CD4-positive, CD25-positive, alpha-beta regulatory T cell (primary cell): ENCODE data around the gene ULK4. TPM values are rescaled to one million over a fixed set of nuclear protein-coding genes. Genes with fewer than 3 reads are reported as not detected.
"Not testable (repeated sequence)": the region's sequence is repeated elsewhere in the genome, so short reads cannot be mapped to it uniquely, and the experiment has no call there.

Experiments used
- ATAC-seq, 2 donors: fragments of 150-1000 bp; cut with Tn5 transposase; one replicate each; pipeline ENCODE4 v1.10.0; 2021; ENCODE audit warnings: low read depth in 2 of 2, moderate number of reproducible peaks in 2 of 2, moderate library complexity in 1 of 2
- DNase-seq, 3 donors: peaks; one replicate each; pipeline versions ENCODE4 v3.0.0 to v3.0.0-alpha.2; 2012 to 2022; ENCODE audit warnings: mixed read lengths in 1 of 3
- H3K27ac ChIP-seq: one replicate; pipeline ENCODE4 v1.7.0; 2013; ENCODE audit warnings: mild to moderate bottlenecking, low read length; ENCODE audit not compliant: insufficient read depth, poor library complexity, severe bottlenecking
- H3K27me3 ChIP-seq: one replicate; pipeline ENCODE4 v1.7.0; 2013; ENCODE audit warnings: low read length; ENCODE audit not compliant: control insufficient read depth, insufficient read depth
- H3K36me3 ChIP-seq: one replicate; pipeline ENCODE4 v1.7.0; 2013; ENCODE audit warnings: mild to moderate bottlenecking, low read length, moderate library complexity; ENCODE audit not compliant: control insufficient read depth, insufficient read depth
- H3K4me1 ChIP-seq: 2 replicates; pipeline ENCODE4 v1.7.0; 2013; ENCODE audit warnings: mild to moderate bottlenecking, low read length; ENCODE audit not compliant: insufficient read depth, control insufficient read depth, poor library complexity, severe bottlenecking
- H3K4me3 ChIP-seq: one replicate; pipeline ENCODE4 v1.7.0; 2013; ENCODE audit warnings: low read depth, mild to moderate bottlenecking, low read length, moderate library complexity
- H3K9me3 ChIP-seq, 2 experiments: 1 replicate in 1 of 2; 2 replicates in 1 of 2; pipeline ENCODE4 v1.7.0; 2013; ENCODE audit warnings: low read length in 2 of 2, mild to moderate bottlenecking in 1 of 2, moderate library complexity in 1 of 2; ENCODE audit not compliant: control insufficient read depth in 2 of 2
- H3K27ac Mint-ChIP-seq, 3 donors: one replicate each; pipeline ENCODE4 v1.8.0; 2020 to 2022; ENCODE audit warnings: mild to moderate bottlenecking in 3 of 3, mixed read lengths in 3 of 3, moderate library complexity in 2 of 3
- H3K27me3 Mint-ChIP-seq: one replicate; pipeline ENCODE4 v1.8.0; 2022; ENCODE audit warnings: mild to moderate bottlenecking, mixed read lengths
- H3K36me3 Mint-ChIP-seq: one replicate; pipeline ENCODE4 v1.8.0; 2020; ENCODE audit warnings: mixed read lengths
- H3K4me1 Mint-ChIP-seq, 4 donors: one replicate each; pipeline ENCODE4 v1.8.0; 2020 to 2022; ENCODE audit warnings: mixed read lengths in 4 of 4, mild to moderate bottlenecking in 1 of 4
- H3K4me3 Mint-ChIP-seq, 4 donors: one replicate each; pipeline ENCODE4 v1.8.0; 2020 to 2022; ENCODE audit warnings: mild to moderate bottlenecking in 4 of 4, mixed read lengths in 4 of 4, moderate library complexity in 3 of 4
- H3K9me3 Mint-ChIP-seq, 7 donors: one replicate each; pipeline ENCODE4 v1.8.0; 2020 to 2022; ENCODE audit warnings: mixed read lengths in 7 of 7, mild to moderate bottlenecking in 3 of 7, moderate library complexity in 2 of 7
- polyA plus RNA-seq, 4 donors: library from polyadenylated mRNA; unstranded; fragments of 300-500 nt; fragmentation: Illumina TruSeq; gene quantifications; one replicate each; pipeline ENCODE4 v1.2.3, GENCODE V29; 2021
- total RNA-seq: library from RNA; stranded (reverse); gene quantifications from one replicate; pipeline ENCODE4 v1.2.3, GENCODE V29; 2022

ULK4 gene
- total and polyA plus RNA-seq, 5 donors from 2014 or later, result 9.3 to 27.2 (median 11.1) TPM

- Mint-ChIP-seq H3K4me1 (peaks cover 0 to 4% (median 0%) of the 10 kb centered on the region in 4 donors), H3K36me3 (peaks cover 5% of the 10 kb centered on the region), H3K9me3 (peaks cover 0 to 7% (median 0%) of the 10 kb centered on the region in 7 donors), H3K27me3 (no peaks in the 10 kb centered on the region), H3K27ac (no peak overlapping the region), H3K4me3 (no peak overlapping the region)
- DNase-seq (no peak), ATAC-seq (no peak)
- H3K36me3 ChIP-seq, result no peaks in the 10 kb centered on the region
- no peak overlapping the region for H3K27ac ChIP-seq
- no peaks in the 10 kb centered on the region for H3K27me3 ChIP-seq
- H3K9me3 ChIP-seq, result no peaks in the 10 kb centered on the region
- H3K4me3 ChIP-seq, result no peak overlapping the region
- H3K4me1 ChIP-seq, result no peaks in the 10 kb centered on the region
Measured at GRCh38 chr3:41808152-41808551, 153.8 kb downstream of the ULK4 start.

GRCh38 chr3:41794748-41795589, 166.9 kb downstream of the ULK4 start:
- ATAC-seq (no peak), DNase-seq (no peak)
- H3K4me3 Mint-ChIP-seq, result no peak overlapping the region
- H3K9me3 Mint-ChIP-seq, result no peaks in the 10 kb centered on the region
- Histone ChIP-seq H3K36me3 (no peaks in the 10 kb centered on the region), H3K9me3 (no peaks in the 10 kb centered on the region), H3K27me3 (no peaks in the 10 kb centered on the region), H3K4me1 (no peaks in the 10 kb centered on the region), H3K27ac (no peak overlapping the region), H3K4me3 (no peak overlapping the region)
- H3K27me3 Mint-ChIP-seq, result no peaks in the 10 kb centered on the region
- peaks cover 40% of the 10 kb centered on the region for H3K36me3 Mint-ChIP-seq
- H3K4me1 Mint-ChIP-seq, result peaks cover 0 to 4% (median under 1%) of the 10 kb centered on the region in 4 donors
- H3K27ac Mint-ChIP-seq, result no peak overlapping the region

GRCh38 chr3:41792806-41793205, 169.1 kb downstream of the ULK4 start:
- H3K4me1 ChIP-seq, result no peaks in the 10 kb centered on the region
- ATAC-seq (no peak), DNase-seq (no peak)
- Mint-ChIP-seq H3K4me3 (no peak overlapping the region), H3K36me3 (peaks cover 44% of the 10 kb centered on the region), H3K27me3 (no peaks in the 10 kb centered on the region), H3K4me1 (peaks cover 0 to 4% (median under 1%) of the 10 kb centered on the region in 4 donors), H3K27ac (no peak overlapping the region), H3K9me3 (no peaks in the 10 kb centered on the region)
- H3K36me3 ChIP-seq, result no peaks in the 10 kb centered on the region
- no peaks in the 10 kb centered on the region for H3K9me3 ChIP-seq
- H3K4me3 ChIP-seq, result no peak overlapping the region
- no peak overlapping the region for H3K27ac ChIP-seq
- no peaks in the 10 kb centered on the region for H3K27me3 ChIP-seq

GRCh38 chr3:41769106-41769505, 192.8 kb downstream of the ULK4 start:
- ATAC-seq, result no peak
- H3K27me3 Mint-ChIP-seq, result no peaks in the 10 kb centered on the region
- Histone ChIP-seq H3K27me3 (no peaks in the 10 kb centered on the region), H3K9me3 (no peaks in the 10 kb centered on the region), H3K4me1 (no peaks in the 10 kb centered on the region), H3K27ac (no peak overlapping the region), H3K36me3 (no peaks in the 10 kb centered on the region), H3K4me3 (no peak overlapping the region)
- H3K4me3 Mint-ChIP-seq, result no peak overlapping the region
- no peak for DNase-seq
- H3K9me3 Mint-ChIP-seq, result peaks cover 0 to 4% (median 2%) of the 10 kb centered on the region in 7 donors
- no peak overlapping the region for H3K27ac Mint-ChIP-seq
- peaks cover 17% of the 10 kb centered on the region for H3K36me3 Mint-ChIP-seq
- H3K4me1 Mint-ChIP-seq, result peaks cover 0 to 4% (median 0%) of the 10 kb centered on the region in 4 donors

GRCh38 chr3:41768363-41768762, 193.5 kb downstream of the ULK4 start:
- Mint-ChIP-seq H3K27ac (no peak overlapping the region), H3K9me3 (peaks cover 0 to 4% (median 2%) of the 10 kb centered on the region in 7 donors), H3K4me1 (peaks cover 0 to 4% (median 0%) of the 10 kb centered on the region in 4 donors), H3K36me3 (peaks cover 17% of the 10 kb centered on the region), H3K4me3 (no peak overlapping the region), H3K27me3 (no peaks in the 10 kb centered on the region)
- ATAC-seq (no peak), DNase-seq (no peak)
- no peaks in the 10 kb centered on the region for H3K9me3 ChIP-seq
- no peaks in the 10 kb centered on the region for H3K36me3 ChIP-seq
- no peak overlapping the region for H3K27ac ChIP-seq
- H3K27me3 ChIP-seq, result no peaks in the 10 kb centered on the region
- H3K4me1 ChIP-seq, result no peaks in the 10 kb centered on the region
- no peak overlapping the region for H3K4me3 ChIP-seq

- not testable (repeated sequence) for H3K27ac ChIP-seq, H3K4me3 ChIP-seq, H3K4me3 Mint-ChIP-seq, H3K4me1 ChIP-seq, H3K27me3 Mint-ChIP-seq, H3K36me3 Mint-ChIP-seq, H3K4me1 Mint-ChIP-seq, H3K36me3 ChIP-seq, H3K9me3 ChIP-seq, ATAC-seq, H3K27ac Mint-ChIP-seq, H3K9me3 Mint-ChIP-seq, H3K27me3 ChIP-seq, DNase-seq
Measured at GRCh38 chr3:41762867-41763266, 199.0 kb downstream of the ULK4 start.

- Histone ChIP-seq H3K9me3 (no peaks in the 10 kb centered on the region), H3K4me1 (no peaks in the 10 kb centered on the region), H3K4me3 (no peak overlapping the region), H3K36me3 (no peaks in the 10 kb centered on the region), H3K27ac (no peak overlapping the region), H3K27me3 (no peaks in the 10 kb centered on the region)
- peaks cover 9 to 13% (median 10%) of the 10 kb centered on the region in 4 donors for H3K4me1 Mint-ChIP-seq
- peaks cover 20% of the 10 kb centered on the region for H3K36me3 Mint-ChIP-seq
- H3K4me3 Mint-ChIP-seq, result no peak overlapping the region
- H3K27me3 Mint-ChIP-seq, result no peaks in the 10 kb centered on the region
- H3K9me3 Mint-ChIP-seq, result peaks cover 0 to 3% (median 0%) of the 10 kb centered on the region in 7 donors
- DNase-seq, result no peak
- ATAC-seq, result no peak
- no peak overlapping the region for H3K27ac Mint-ChIP-seq
Measured at GRCh38 chr3:41753651-41754050, 208.3 kb downstream of the ULK4 start.

- ATAC-seq, result peak in 1 of 2 donors; percentile 28
- peaks cover 0 to 3% (median 0%) of the 10 kb centered on the region in 7 donors for H3K9me3 Mint-ChIP-seq
- Histone ChIP-seq H3K9me3 (no peaks in the 10 kb centered on the region), H3K27ac (no peak overlapping the region), H3K36me3 (no peaks in the 10 kb centered on the region), H3K27me3 (no peaks in the 10 kb centered on the region), H3K4me3 (no peak overlapping the region), H3K4me1 (no peaks in the 10 kb centered on the region)
- no peaks in the 10 kb centered on the region for H3K27me3 Mint-ChIP-seq
- H3K4me1 Mint-ChIP-seq, result peaks cover 9 to 13% (median 10%) of the 10 kb centered on the region in 4 donors
- no peak overlapping the region for H3K27ac Mint-ChIP-seq
- DNase-seq, result peak in 1 of 3 donors; percentile 63
- no peak overlapping the region for H3K4me3 Mint-ChIP-seq
- peaks cover 27% of the 10 kb centered on the region for H3K36me3 Mint-ChIP-seq
Measured at GRCh38 chr3:41751597-41751996, 210.3 kb downstream of the ULK4 start.
